Non-pigmented ciliary epithelial cell (primary cell): Measurements from ENCODE around the gene VRK2.
"Not testable (repeated sequence)": the region's sequence is repeated elsewhere in the genome, so short reads cannot be mapped to it uniquely, and the experiment has no call there.

Source experiments
- DNase-seq: peaks from one replicate; pipeline ENCODE4 v3.0.0-alpha.2; 2010; ENCODE audit warnings: low read depth

The VRK2 gene

GRCh38 chr2:58109481-58109880 lies 62.9 kb downstream of the VRK2 start:
- no peak for DNase-seq

- DNase-seq = no peak
These were observed 64.2 kb downstream of the VRK2 start for GRCh38 chr2:58110765-58111164.

- not testable (repeated sequence) for DNase-seq
These were observed 67.0 kb downstream of the VRK2 start for GRCh38 chr2:58113563-58113962.

- no peak for DNase-seq
These were observed 74.1 kb downstream of the VRK2 start for GRCh38 chr2:58120626-58121229.

GRCh38 chr2:58122040-58122439 lies 75.4 kb downstream of the VRK2 start:
- no peak for DNase-seq

- DNase-seq = no peak
These were observed 75.9 kb downstream of the VRK2 start for GRCh38 chr2:58122540-58122939.

GRCh38 chr2:58127111-58127510 lies 80.5 kb downstream of the VRK2 start:
- DNase-seq = no peak

GRCh38 chr2:58130238-58130637 lies 83.6 kb downstream of the VRK2 start:
- DNase-seq = no peak

GRCh38 chr2:58131191-58132011 lies 84.8 kb downstream of the VRK2 start:
- no peak for DNase-seq

GRCh38 chr2:58133395-58133794 lies 86.8 kb downstream of the VRK2 start:
- no peak for DNase-seq

- no peak for DNase-seq
These were observed 89.3 kb downstream of the VRK2 start for GRCh38 chr2:58135861-58136260.

- no peak for DNase-seq
These were observed 90.6 kb downstream of the VRK2 start for GRCh38 chr2:58137221-58137620.

GRCh38 chr2:58137856-58138255 lies 91.2 kb downstream of the VRK2 start:
- no peak for DNase-seq

- DNase-seq = no peak
These were observed 91.9 kb downstream of the VRK2 start for GRCh38 chr2:58138396-58139030.

GRCh38 chr2:58140508-58141072 lies 94.0 kb downstream of the VRK2 start:
- DNase-seq = no peak

- DNase-seq = not testable (repeated sequence)
These were observed 99.2 kb downstream of the VRK2 start for GRCh38 chr2:58145769-58146168.

GRCh38 chr2:58146707-58147106 lies 100.1 kb downstream of the VRK2 start:
- DNase-seq = no peak

- DNase-seq = no peak
These were observed 108.7 kb downstream of the VRK2 start for GRCh38 chr2:58155160-58155778.

- DNase-seq = no peak
These were observed 110.2 kb downstream of the VRK2 start for GRCh38 chr2:58156780-58157179.

- no peak for DNase-seq
These were observed 111.1 kb downstream of the VRK2 start for GRCh38 chr2:58157754-58158153.

GRCh38 chr2:58158481-58158880 lies 111.9 kb downstream of the VRK2 start:
- DNase-seq = no peak

GRCh38 chr2:58163913-58164312 lies 117.3 kb downstream of the VRK2 start:
- DNase-seq = no peak
